ENCODE results near the gene ADGRF1. TPM values are rescaled to one million over a fixed set of nuclear protein-coding genes. Genes with fewer than 3 reads are reported as not detected.
A peak's percentile ranks its signal among the peaks of the same experiment; 100 is the strongest.

The ADGRF1 gene
- total RNA-seq, 1 donor from 2014 or later, result not detected

DNA sequence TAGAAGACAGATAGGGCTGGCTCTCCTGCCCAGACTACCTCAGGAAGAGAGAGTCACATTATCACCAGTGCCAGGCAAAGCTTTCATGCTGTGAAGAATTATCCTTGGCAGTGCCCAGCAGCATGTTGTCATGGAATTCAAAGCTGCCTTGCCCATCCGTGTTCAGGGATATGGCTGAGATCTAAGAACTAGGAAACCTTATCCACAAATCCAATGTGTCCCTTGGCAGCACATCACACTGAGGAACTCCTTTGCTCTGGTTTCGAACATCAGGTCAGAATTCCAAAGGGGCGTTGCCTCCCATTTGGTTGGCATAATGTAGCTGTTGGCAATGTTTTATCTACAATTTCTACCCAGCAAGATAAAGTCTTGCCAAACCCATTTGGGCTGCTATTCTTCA lies 52.7 kb downstream of the ADGRF1 start:
- no peak for DNase-seq (ENCODE audit: extremely low read depth, low read depth, low spot score)

DNA sequence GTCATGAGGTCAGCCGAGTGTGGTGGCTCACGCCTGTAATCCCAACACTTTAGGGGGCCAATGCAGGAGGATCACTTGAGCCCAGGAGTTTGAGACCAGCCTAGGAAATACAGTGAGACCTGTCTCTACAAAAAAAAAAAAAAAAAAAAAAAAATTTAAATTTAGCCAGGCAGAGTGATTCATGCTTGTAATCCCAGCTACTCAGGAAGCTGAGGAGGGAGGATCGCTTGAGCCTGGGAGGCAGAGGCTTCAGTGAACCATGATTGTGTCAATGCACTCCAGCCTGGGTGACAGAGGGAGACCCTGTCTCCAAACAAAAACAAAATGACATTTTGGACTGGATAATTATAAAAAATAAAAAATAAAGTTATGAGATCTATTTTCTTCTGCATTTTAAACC lies 56.2 kb downstream of the ADGRF1 start:
- DNase-seq (ENCODE audit: extremely low read depth, low read depth, low spot score), result no peak

DNA sequence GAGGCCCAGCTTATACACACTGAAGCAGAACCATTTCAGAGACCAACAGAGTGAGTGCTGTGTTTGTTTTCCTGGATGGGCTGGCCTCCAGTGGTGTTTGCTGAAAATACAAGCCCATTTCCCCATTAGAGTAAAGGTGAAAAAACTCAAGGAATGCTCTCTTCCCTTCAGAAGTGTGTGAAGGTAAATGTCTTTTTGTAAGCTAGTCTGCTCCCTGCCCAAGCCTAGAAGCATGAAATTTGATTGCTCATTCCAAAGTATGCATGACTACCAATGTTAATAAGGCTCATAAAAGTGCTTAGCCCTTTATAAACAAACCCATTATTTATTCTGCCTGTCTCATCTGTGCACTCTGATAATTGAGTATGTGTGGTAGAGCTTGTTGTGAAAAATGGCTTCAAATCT lies 59.1 kb downstream of the ADGRF1 start:
- no peak for DNase-seq (ENCODE audit: extremely low read depth, low read depth, low spot score)

DNA sequence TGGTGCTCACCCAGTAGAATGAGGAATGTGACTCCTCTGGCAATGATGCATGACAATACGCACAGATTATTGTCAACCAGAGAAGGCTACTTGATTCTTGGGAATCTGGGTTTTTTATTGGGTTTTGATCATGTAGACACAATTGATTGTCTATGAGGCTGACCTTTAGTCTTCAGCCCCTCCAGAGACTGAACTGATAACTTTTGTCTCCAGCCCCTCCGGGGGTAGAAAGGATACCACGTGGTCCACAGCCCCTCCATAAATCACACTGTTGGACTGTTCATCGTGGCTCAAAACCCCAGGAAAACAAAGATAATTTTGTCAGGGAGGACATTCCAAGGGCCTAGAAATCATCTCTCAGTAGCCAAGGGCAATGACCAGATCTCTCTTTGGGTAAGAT lies 62.9 kb downstream of the ADGRF1 start:
- no peak for DNase-seq (ENCODE audit: extremely low read depth, low read depth, low spot score)

DNA sequence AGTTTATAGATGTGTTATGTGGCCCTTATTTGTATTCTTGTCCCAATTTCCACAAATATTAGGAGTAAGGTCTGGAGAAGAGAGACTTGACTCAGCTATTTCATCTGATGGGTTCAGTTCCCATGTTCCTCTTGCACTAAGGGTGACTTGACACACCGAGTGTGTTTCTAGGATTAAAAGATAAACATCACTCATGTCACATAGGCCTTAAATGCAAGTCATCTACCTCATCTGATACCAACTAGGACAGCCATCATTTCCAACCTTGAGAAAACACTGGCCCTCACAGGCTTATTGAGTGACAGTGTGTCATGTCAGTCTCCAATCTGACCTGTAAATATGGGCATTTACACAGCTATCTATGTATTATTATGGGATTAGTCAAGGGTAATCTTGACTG lies 67.3 kb downstream of the ADGRF1 start:
- DNase-seq (ENCODE audit: extremely low read depth, low read depth, low spot score), result no peak

DNA sequence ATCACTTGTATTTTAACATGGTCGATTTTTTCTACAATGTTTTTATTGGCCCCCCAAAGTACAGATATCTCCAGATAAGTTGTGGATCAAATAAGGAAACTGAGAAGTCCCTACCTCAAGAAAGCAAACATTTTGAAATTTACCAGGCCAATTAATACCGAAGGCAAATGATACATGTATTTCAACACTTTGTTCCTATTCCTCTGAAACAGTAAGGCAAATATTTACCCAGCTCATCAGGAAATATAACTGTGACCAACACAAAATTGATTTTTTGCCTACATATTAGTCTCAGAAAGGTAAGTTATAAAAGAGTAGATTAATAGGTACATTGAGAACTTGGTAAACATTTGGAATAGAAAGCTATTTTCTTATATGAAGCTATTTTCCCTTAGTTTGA lies 69.1 kb downstream of the ADGRF1 start:
- DNase-seq (ENCODE audit: extremely low read depth, low read depth, low spot score), result no peak

DNA sequence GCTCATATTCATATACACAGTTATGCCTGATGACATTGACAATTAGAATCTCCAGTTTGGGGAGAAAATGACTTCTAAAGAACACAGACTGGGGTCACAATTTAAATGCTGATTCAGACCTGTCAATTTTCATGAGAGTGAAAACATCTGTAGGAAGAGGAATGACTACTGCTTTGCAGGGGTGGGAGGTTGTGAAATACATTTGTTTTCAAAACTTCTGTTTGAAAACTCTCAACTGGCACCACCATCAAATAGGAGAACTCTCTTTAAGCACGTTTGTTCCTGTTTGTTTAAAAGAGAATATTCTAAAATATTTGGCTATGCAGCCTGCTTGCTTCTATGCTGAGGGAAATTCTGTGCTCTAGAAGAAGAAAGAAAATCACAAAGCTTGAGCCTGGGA lies 69.6 kb downstream of the ADGRF1 start:
- DNase-seq (ENCODE audit: extremely low read depth, low read depth, low spot score), result no peak

DNA sequence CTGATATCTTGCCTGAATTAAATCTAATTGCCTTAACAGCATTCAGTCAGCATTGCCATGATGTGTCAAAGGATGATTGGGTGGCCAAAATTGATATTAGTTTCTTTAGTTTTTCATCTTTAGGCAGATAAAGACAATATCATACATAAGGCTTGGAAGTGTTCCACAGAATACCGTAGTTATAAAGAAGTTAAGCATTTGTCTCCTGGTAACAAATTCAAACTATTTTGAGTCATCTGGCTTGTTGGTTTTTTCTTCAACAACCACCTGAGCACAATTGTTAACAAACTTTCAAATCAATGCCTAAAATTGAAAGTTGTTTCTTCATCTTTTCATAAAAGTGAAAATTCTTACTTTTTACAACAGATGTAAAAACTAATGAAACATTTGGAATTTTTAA lies 72.9 kb downstream of the ADGRF1 start:
- no peak for DNase-seq (ENCODE audit: extremely low read depth, low read depth, low spot score)

DNA sequence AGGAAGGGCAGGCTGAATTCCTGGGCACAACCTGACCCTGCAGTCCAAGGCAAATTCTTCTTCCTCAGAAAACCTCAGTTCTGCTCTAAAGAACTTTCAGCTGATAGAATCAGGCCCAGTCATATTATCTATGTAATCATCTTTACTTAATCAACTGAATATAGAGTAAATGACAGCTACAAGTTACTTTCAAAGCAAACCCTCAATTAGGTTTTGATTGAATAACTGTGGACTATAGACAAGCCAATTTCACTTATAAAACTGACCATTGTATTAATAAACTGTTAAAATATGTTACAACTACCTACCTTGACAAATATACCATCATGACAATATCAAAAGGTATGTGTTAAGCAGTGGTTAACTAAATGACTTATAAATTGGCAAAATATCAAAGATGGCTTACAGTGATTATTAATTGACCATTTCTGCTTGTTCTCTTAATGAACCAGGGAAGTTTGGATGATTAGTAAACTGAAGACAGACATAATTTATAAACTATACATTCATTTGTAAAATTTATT lies 74.2 kb downstream of the ADGRF1 start:
- no peak for DNase-seq (ENCODE audit: extremely low read depth, low read depth, low spot score)

DNA sequence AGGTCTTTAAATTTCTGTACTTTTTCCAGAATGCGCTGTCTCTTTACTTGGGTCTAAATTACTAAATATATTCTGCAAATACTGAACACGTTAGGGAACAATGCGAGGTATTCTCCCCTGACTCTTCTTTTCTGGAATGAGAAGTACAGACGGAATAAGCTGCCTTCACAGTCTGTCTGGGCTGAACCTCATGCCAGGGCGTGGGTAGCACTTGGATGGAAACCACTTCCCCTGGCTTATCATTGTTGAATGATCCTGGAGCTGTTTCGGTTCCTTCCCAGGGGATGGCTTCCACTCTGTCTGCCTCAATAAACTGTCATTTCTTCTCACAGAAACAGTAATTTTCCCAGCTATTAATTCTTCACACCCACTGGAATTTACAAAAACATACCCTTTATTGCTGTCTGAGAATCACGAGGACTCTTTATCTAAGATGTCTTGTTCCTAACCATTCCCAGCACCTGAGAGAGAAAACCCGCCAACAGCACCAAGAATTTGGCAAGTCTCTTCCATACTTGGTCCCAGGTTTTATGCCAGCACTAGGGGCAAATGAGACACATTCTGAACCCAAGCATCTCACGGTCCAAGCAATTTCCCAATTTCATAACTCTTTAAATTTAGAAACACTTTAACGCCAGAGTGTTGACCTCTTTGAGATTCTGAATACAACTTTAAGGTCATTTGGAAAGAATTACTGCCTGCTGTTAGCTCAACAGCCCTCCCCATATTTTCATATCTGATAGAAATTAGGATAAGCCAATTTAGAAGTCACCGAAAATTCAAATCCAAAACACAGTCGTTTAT lies 77.2 kb downstream of the ADGRF1 start:
- DNase-seq (ENCODE audit: extremely low read depth, low read depth, low spot score), result no peak

DNA sequence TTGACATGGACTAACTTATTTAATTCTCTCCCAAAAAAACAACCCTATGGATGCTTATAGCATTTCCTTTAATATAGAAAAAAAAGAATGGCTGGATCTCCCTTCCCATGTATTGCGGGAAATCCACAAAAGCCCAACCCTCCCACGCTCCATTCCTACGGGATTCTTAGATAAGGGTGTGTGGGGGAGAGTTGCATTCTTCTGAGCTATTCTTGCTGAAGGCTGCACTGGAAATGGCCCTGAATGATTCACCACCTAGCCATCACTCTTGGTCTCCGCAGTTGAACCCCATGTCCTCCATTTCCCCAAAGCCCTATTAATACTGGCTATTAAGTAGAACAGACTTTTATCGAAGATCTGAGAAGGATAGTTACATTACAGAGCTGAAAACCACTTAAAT lies 78.5 kb downstream of the ADGRF1 start:
- DNase-seq (ENCODE audit: extremely low read depth, low read depth, low spot score), result no peak

DNA sequence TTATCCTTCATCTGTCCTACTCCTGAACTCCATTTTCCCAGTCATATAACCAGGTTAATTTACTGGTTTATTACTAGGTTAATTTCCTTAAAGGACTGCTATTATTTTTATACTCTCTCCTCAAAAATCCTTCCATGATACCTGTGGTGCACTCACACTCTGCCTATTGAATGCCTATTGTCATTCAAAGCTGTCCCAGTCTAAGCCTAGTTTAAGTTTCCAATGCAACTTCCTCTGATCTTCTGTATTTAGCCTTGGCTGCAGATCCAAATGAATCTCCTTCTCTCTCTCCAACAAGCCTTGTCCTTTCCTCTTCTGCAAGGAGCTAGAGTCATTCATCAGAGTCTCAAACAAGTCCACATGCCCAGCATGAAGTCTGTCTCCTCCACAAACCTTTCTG lies 79.1 kb downstream of the ADGRF1 start:
- no peak for DNase-seq (ENCODE audit: extremely low read depth, low read depth, low spot score)

DNA sequence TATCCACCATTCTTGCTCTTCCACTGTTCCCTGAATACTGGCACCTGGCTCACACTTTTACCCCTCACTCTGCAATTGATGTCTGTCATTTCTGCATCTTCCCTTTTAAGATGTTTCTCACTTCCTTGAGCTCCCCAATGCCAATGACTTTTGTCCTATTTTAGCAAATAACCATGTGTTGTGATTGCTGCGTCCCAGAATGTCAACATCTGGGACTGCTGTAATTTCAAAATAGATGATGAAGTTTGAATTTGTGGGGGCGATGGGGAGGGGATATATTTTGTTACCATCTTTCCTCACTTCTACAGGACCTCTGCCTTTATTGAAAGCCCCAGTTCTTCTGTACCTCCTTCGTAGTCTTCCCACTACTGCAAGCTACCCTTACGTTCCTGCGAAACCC lies 80.4 kb downstream of the ADGRF1 start:
- no peak for DNase-seq (ENCODE audit: extremely low read depth, low read depth, low spot score)

DNA sequence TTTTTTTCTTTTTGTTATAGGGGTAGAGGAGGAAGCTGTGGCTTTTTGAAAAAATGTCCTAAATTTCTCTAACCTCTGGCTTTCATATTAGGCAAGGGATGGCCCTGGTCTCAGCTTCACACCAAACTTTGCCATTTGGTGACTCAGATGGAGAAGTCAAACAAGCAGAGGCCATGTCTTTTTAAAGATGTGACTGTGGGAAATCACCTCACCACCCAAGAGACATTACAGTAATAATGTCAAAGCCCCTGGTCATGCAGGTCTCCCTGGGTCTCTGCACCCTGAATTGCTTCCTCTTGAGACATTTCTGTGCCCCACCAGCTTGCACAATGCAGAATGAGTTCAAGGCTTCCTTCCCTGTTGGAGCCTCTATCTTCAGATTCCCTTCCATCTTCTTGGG lies 80.9 kb downstream of the ADGRF1 start:
- no peak for DNase-seq (ENCODE audit: extremely low read depth, low read depth, low spot score)

DNA sequence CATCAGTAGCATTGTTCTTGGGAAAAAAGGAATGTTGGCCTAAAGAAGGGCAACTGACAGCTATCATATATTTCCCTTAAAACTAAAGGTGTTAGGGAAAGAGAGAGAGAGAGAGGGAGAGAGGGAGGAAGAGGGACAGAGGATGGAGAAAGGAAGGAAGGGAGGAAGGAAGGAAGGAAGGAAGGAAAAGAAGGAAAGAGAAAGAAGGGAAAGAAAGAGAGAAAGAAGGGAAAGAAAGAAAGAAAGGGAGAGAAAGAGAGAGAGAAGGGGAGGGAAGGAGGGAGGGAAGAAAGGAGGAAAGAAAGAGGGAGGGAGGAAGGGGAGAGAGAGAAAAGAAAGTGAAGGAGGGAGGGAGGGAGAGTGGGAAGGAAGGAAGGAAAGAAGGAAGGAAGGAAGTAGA lies 82.7 kb downstream of the ADGRF1 start:
- DNase-seq (ENCODE audit: extremely low read depth, low read depth, low spot score), result no peak

DNA sequence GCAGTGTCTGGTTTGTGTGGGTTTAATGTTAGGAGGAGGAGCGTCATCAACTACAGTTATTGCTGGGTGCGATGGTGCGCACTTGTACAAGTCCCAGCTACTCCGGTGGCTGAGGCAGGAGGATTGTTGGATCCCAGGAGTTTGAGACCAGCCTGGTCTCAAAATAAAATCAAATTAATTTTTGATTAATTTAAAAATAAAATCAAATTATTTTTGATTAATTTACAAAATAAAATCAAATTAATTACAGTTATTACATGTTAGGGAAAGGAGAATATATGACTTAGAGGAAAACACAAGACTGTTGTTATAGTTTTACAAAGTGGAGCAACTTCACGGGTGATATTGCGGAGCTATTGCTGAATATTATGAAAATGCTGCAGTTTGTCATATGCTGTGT lies 85.7 kb downstream of the ADGRF1 start:
- no peak for DNase-seq (ENCODE audit: extremely low read depth, low read depth, low spot score)

DNA sequence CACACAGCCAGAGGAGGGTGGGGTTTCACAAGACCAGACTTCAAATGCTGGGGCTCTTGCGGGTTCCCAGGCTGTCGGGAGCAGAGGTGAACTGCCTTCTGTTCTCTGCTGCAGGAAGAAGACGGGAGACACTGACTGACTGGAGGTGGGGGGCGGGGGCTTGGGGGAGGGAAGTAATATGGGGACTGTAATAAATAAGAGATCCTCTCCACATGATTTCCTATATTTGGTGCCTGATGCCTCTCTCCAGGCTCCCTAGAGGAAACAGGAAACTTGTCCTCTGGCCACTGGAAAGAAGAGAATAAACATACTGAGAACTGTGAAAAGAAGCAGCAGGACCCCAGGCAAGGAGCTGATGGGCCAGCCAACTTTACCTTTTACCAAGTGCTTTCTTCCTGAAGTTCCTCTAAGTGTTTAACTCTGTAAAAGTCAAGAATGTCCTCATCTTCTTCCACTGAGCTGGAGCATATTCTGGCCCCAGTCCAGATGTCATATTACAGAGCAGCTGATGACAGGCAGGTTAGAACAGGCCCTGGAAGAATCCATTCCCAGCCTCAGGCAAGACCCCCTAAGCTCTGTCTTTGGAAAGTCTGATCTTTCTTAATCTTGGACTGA lies 87.2 kb downstream of the ADGRF1 start:
- DNase-seq (ENCODE audit: extremely low read depth, low read depth, low spot score), result no peak

DNA sequence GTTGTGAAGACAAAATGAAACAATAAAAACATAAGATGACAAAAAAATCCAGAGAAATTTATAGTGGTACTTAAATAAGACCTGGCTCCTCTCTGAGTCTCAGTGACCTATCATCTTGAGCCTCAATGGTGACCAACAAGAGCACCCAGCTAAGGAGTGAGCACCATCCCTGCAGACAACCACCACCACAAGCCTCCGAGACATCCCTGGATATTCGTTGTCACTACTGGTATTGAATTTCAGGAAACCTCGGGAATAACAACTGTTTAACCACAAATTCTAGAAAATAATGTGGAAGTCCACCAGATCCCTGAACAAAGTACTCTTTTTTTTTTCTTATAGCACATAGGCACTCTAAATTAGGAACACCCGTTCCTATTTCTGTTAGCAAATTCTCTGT lies 88.2 kb downstream of the ADGRF1 start:
- no peak for DNase-seq (ENCODE audit: extremely low read depth, low read depth, low spot score)

DNA sequence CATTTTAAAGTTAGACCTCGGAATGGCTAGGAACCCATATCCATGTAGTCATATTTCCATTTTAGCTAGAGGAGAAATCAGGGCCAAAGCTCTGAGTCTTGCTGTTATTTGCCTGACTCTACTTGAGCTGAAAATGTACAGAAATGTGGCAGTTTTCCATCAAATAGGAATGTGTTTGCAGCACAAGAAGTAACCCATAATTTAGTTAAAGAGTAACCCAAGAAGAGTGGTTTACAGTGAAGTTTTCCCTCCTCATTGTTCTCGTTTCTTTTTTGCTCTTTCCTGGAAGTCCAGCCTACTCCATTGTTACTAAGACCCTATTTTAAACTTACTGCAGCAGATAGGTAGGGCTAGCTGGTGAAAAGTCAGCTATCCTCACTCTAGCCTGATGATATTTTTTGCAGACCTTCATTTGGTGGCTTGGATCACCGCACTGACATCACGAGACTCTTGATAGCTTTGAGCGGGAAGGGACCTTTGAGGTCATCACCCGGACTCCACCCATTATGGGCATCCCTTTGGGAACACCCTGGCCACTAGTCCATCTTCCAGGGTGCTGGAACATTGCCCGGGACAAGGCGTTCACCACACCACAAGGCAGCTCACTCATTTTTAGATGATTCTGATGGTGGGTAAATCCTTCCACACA lies 92.4 kb downstream of the ADGRF1 start:
- DNase-seq (ENCODE audit: extremely low read depth, low read depth, low spot score), result no peak

DNA sequence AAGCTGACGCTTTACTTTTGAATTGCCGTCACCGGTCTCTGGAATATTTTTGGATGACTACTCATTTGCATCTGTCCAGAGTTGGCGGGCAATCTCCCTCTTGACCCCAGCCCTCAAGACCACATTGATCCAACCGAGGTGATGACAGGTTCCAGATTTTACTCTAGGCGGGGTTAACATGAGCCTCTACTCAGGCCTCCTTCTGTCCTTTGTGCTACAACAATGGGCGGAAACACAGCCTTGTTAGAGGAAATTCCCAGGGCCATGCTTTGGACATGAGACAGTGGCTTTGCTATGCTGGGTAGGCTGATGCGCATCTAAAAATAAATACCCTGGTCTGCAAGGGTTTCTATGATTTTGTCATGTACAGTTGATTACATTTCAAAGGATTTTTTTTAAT lies 93.4 kb downstream of the ADGRF1 start:
- DNase-seq (ENCODE audit: extremely low read depth, low read depth, low spot score), result peak; percentile 100

Data from glomerular endothelial cell (primary cell).